GM23248 (cell line): ENCODE results near the gene FADS3. TPM values are rescaled to one million over a fixed set of nuclear protein-coding genes. Genes with fewer than 3 reads are reported as not detected.

Experiments
- DNase-seq: peaks from one replicate; pipeline ENCODE4 v3.0.0-alpha.2; 2015
- H2AFZ ChIP-seq: fragments of 200-600 bp; sonication (generic); 2 replicates; pipeline ENCODE4 v1.6.1; 2016; ENCODE audit warnings: antibody characterized with exemption
- H3F3A ChIP-seq: fragments of 200-600 bp; sonication (generic); 2 replicates; pipeline ENCODE4 v1.6.1; 2016; ENCODE audit warnings: mild to moderate bottlenecking, antibody characterized with exemption, mixed run types; ENCODE audit not compliant: insufficient read depth
- H3K27ac ChIP-seq: fragments of 200-600 bp; sonication (generic); 2 replicates; pipeline ENCODE4 v1.5.1; 2016; ENCODE audit warnings: mild to moderate bottlenecking
- H3K27me3 ChIP-seq: fragments of 200-600 bp; sonication (generic); replicated peaks from 2 replicates; pipeline ENCODE4 v1.6.1; 2016; ENCODE audit warnings: mild to moderate bottlenecking; ENCODE audit not compliant: insufficient read depth
- H3K36me3 ChIP-seq: fragments of 200-600 bp; sonication (generic); 2 replicates; pipeline ENCODE4 v1.6.1; 2016; ENCODE audit warnings: low read depth, mild to moderate bottlenecking
- H3K4me1 ChIP-seq: fragments of 200-600 bp; sonication (generic); 2 replicates; pipeline ENCODE4 v1.6.1; 2016; ENCODE audit warnings: mild to moderate bottlenecking; ENCODE audit not compliant: insufficient read depth
- H3K4me2 ChIP-seq: fragments of 200-600 bp; sonication (generic); one replicate; pipeline ENCODE4 v1.6.1; 2016; ENCODE audit warnings: mild to moderate bottlenecking; ENCODE audit not compliant: unreplicated experiment
- H3K4me3 ChIP-seq: fragments of 200-600 bp; sonication (generic); 2 replicates; pipeline ENCODE4 v1.5.1; 2016; ENCODE audit warnings: mild to moderate bottlenecking
- H3K79me2 ChIP-seq: fragments of 200-600 bp; sonication (generic); 2 replicates; pipeline ENCODE4 v1.6.1; 2016; ENCODE audit warnings: mild to moderate bottlenecking; ENCODE audit not compliant: insufficient read depth
- H3K9ac ChIP-seq: fragments of 200-600 bp; sonication (generic); 2 replicates; pipeline ENCODE4 v1.6.1; 2016; ENCODE audit warnings: mild to moderate bottlenecking
- H3K9me2 ChIP-seq: fragments of 200-600 bp; sonication (generic); 2 replicates; pipeline ENCODE4 v1.6.1; 2016; ENCODE audit warnings: mixed run types, mild to moderate bottlenecking, moderate library complexity; ENCODE audit not compliant: insufficient read depth
- H3K9me3 ChIP-seq: fragments of 200-600 bp; sonication (generic); one replicate; pipeline ENCODE4 v1.6.1; 2017; ENCODE audit warnings: low read depth
- H4K20me1 ChIP-seq: fragments of 200-600 bp; sonication (generic); 2 replicates; pipeline ENCODE4 v1.6.0; 2016; ENCODE audit not compliant: insufficient read depth
- EZH2 ChIP-seq: fragments of 200-600 bp; sonication (generic); IDR thresholded peaks from 2 replicates; pipeline ENCODE4 v1.6.1; 2018; ENCODE audit warnings: antibody characterized with exemption, mild to moderate bottlenecking; ENCODE audit not compliant: insufficient read depth, poor library complexity, severe bottlenecking
- EZH2phosphoT487 ChIP-seq: fragments of 200-600 bp; sonication (generic); IDR thresholded peaks from 2 replicates; pipeline ENCODE4 v1.6.1; 2018; ENCODE audit warnings: antibody characterized with exemption, moderate library complexity, mild to moderate bottlenecking, low read depth; ENCODE audit not compliant: insufficient read depth
- WGBS, 2 experiments: methylation state at CpG; one replicate each; pipeline ENCODE4 v1.1.6; 2015 to 2017; ENCODE audit warnings: low lambda C conversion rate in 2 of 2, low coverage in 1 of 2; ENCODE audit errors: missing lambda C conversion rate in 2 of 2; 5-methylcytosine and 5-hydroxymethylcytosine counted together
- in situ Hi-C: fragments of 300-500 bp; cut with MboI; formaldehyde crosslinking; loops from 2 replicates; pipeline ENCODE4 v1.15.0; 2020
- polyA plus RNA-seq: library from polyadenylated mRNA; unstranded; fragments of >200 nt; fragmentation: Nextera tagmentation; extraction: Ambion mirVana; gene quantifications from 2 replicates; pipeline ENCODE4 v1.2.1, GENCODE V29; 2016
- total RNA-seq: library from RNA; depleted of rRNA; stranded (reverse); fragments of >200 nt; shearing (Covaris generic); gene quantifications from 2 replicates; pipeline ENCODE4 v1.2.3, GENCODE V29; 2014

The FADS3 gene
- total and polyA plus RNA-seq, 2 experiments from 2014 or later: 135 to 203 TPM

DNA sequence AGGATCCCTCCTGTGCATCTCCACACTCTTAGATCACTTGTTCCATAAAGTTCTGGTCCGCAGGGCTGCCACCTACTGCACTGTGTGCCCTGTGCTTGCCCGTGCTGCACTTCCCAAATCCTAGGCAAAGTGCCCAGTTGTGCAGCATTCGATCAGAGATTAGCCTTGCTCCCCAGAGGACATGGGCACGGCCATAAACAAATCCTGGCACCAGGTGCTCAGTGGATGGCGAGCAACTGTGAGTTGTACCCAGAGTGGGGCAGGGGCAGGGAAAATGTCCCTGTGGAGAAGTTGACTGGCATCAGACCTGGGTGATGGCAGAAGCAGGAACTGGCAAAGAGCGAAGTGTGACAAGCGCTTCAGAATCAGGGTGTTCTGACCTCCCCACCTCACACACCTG, 58.6 kb downstream of the FADS3 start:
- in situ Hi-C loops: no loop called here
- H3K27ac ChIP-seq: no peak overlapping the region

DNA sequence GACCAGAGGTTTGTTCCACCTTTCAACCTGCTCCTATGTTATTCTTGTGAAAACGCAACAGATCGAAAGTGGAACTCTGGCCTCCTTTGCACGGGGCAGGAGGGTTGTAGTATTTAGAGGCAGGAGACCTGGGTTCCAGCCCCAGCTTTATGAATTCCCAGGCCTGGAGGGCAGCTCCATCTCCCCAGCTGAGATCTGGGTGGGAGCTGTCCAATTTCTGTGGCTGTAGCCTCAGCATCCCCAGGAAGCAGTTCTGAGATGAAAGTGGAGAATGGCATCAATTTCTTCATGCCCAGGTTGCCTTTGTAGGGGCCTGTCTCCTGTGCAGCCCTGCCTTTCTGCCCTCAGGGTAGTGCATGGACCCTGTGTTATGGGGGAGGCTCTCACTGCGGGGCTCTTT, 59.1 kb downstream of the FADS3 start:
- WGBS, 2 experiments: 92 to 95% methylated on average over 4 of the region's 4 CpGs
- Histone ChIP-seq H2AFZ (no peak overlapping the region), H3K27me3 (no peaks in the 10 kb centered on the region), H4K20me1 (no peaks in the 10 kb centered on the region), H3K9me3 (no peaks in the 10 kb centered on the region), H3K9me2 (no peaks in the 10 kb centered on the region), H3K79me2 (no peaks in the 10 kb centered on the region), H3K4me1 (peaks cover 9% of the 10 kb centered on the region), H3K4me2 (no peak overlapping the region), H3F3A (peaks cover 8% of the 10 kb centered on the region), H3K27ac (no peak overlapping the region), H3K4me3 (no peak overlapping the region), H3K9ac (no peak overlapping the region), H3K36me3 (no peaks in the 10 kb centered on the region)
- no peak for DNase-seq
- in situ Hi-C loops: no loop called here
- no peak for TF ChIP-seq EZH2
- no peak for TF ChIP-seq EZH2phosphoT487

More for the DNA sequence above, 58.6 kb downstream of the FADS3 start:
- no peak overlapping the region for H2AFZ ChIP-seq
- no peaks in the 10 kb centered on the region for H3K79me2 ChIP-seq
- DNase-seq: no peak
- peaks cover 9% of the 10 kb centered on the region for H3K4me1 ChIP-seq
- no peak overlapping the region for H3K9ac ChIP-seq
- no peaks in the 10 kb centered on the region for H3K36me3 ChIP-seq
- no peak overlapping the region for H3K4me2 ChIP-seq
- no peaks in the 10 kb centered on the region for H3K27me3 ChIP-seq
- peaks cover 8% of the 10 kb centered on the region for H3F3A ChIP-seq
- WGBS, 2 experiments: 76 to 82% methylated on average over 7 of the region's 7 CpGs
- no peak overlapping the region for H3K4me3 ChIP-seq
- H4K20me1 ChIP-seq: no peaks in the 10 kb centered on the region
- TF ChIP-seq EZH2phosphoT487 (no peak), EZH2 (no peak)
- no peaks in the 10 kb centered on the region for H3K9me3 ChIP-seq
- no peaks in the 10 kb centered on the region for H3K9me2 ChIP-seq

DNA sequence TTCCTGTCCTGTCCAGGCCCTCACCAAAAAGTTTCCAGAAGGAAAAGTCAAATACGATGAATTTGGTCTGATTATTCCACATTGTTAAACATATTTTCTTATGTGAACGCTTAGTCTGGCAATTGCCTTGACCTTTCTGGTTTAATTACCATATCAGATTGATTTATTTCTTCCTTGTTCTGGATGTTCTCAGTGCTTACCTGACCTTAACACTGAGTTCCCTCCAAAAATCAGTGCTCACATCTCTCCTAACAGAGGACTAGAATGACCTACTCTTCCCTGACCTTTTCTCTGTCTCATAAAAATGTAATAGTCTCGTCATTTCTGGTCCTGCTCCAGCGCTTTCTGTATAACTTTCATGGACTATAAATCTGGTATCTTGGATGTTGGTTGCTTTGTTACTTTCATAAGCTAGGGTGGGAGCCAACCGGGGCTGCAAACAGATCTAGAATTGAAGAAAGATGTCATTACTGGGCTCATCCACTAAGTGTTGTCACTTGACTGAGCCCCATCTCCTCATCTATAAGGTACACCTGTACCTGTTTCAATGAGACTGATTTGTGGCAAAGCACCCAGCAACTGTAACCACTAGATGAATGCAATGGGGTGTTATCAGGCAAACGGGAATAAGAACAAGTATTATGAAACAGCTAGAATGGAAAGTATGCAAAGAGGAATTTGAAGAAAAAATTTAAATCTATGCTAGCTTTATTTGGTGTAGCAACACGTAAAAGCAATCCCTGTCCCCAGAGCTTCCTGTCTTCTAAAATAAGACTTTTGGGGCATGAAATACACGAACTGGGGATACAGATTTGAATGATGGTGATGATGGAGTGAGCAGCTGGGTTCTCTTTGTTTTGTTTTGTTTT, 60.9 kb downstream of the FADS3 start:
- no peaks in the 10 kb centered on the region for H3K27me3 ChIP-seq
- 55 to 58% methylated on average over 8 of the region's 8 CpGs for WGBS, 2 experiments
- no peaks in the 10 kb centered on the region for H3K36me3 ChIP-seq
- peaks cover 8% of the 10 kb centered on the region for H3F3A ChIP-seq
- no peak overlapping the region for H3K9ac ChIP-seq
- H3K9me2 ChIP-seq: no peaks in the 10 kb centered on the region
- peak overlapping the region; percentile 52 for H2AFZ ChIP-seq
- no peaks in the 10 kb centered on the region for H3K79me2 ChIP-seq
- H4K20me1 ChIP-seq: no peaks in the 10 kb centered on the region
- no peaks in the 10 kb centered on the region for H3K9me3 ChIP-seq
- no peak overlapping the region for H3K4me3 ChIP-seq
- peak overlapping the region; percentile 39 for H3K4me2 ChIP-seq
- peaks cover 9% of the 10 kb centered on the region for H3K4me1 ChIP-seq
- DNase-seq: peak; percentile 47
- TF ChIP-seq EZH2 (no peak), EZH2phosphoT487 (no peak)
- in situ Hi-C loops: no loop called here
- no peak overlapping the region for H3K27ac ChIP-seq

DNA sequence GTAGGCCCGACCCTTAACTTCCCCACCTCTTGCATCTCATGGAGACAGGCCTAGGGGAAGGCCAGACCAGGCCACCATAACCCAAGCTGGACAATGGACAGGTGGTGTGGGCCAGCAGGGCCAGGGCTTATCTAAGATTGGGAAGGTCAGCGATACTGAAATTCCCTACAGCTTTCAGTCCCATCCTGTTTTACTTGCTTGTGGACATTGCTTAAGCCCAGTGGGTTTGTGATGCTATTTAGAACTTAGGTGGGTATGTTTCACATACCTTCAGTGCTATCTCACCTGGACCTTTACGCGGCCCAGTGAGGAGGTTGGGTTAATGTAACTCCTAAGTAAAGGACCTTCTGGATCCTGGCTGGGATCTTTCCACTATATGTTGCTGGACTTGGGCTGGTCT, 61.5 kb downstream of the FADS3 start:
- in situ Hi-C loops: no loop called here
- Histone ChIP-seq H3K9ac (no peak overlapping the region), H3K4me1 (peaks cover 9% of the 10 kb centered on the region), H4K20me1 (no peaks in the 10 kb centered on the region), H3K27ac (no peak overlapping the region), H3K36me3 (no peaks in the 10 kb centered on the region), H3K4me2 (no peak overlapping the region), H3F3A (peaks cover 8% of the 10 kb centered on the region), H3K27me3 (no peaks in the 10 kb centered on the region), H2AFZ (no peak overlapping the region), H3K4me3 (no peak overlapping the region), H3K79me2 (no peaks in the 10 kb centered on the region), H3K9me3 (no peaks in the 10 kb centered on the region), H3K9me2 (no peaks in the 10 kb centered on the region)
- DNase-seq: no peak
- 86 to 89% methylated on average over 4 of the region's 4 CpGs for WGBS, 2 experiments
- TF ChIP-seq EZH2 (no peak), EZH2phosphoT487 (no peak)
